GM12878 (cell line): ENCODE results near the gene SMPX. TPM values are rescaled to one million over a fixed set of nuclear protein-coding genes. Genes with fewer than 3 reads are reported as not detected.

Experiments used
- ATAC-seq: fragments of 200-7000 bp; cut with Tn5 transposase; 3 replicates; pipeline ENCODE4 v1.9.1; 2020; ENCODE audit warnings: mild to moderate bottlenecking, moderate library complexity
- BruUV-seq: library from RNA; stranded (reverse); fragments of 400-500 nt; replicated peaks from 2 replicates; lab custom pipeline; 2021; lab: Mats Ljungman, UMichigan
- CTCF ChIA-PET: fragments of 300-600 bp; sonication (Branson Sonifier 250); formaldehyde crosslinking; extraction: SDS; loops from one replicate; lab custom pipeline; 2021; ENCODE audit warnings: inconsistent platforms; lab: Yijun Ruan, JAX
- POLR2A ChIA-PET: fragments of 350-600 bp; formaldehyde crosslinking; extraction: SDS; loops from one replicate; lab custom pipeline; 2021; ENCODE audit warnings: inconsistent platforms; lab: Charles Lee
- RAD21 ChIA-PET: fragments of 300-600 bp; sonication (Branson Sonifier 250); formaldehyde crosslinking; loops from one replicate; lab custom pipeline; 2023; ENCODE audit warnings: antibody characterized with exemption; ENCODE audit not compliant: unreplicated experiment; lab: Charles Lee
- SMC1A ChIA-PET: fragments of 300-600 bp; sonication (Branson Sonifier 250); formaldehyde crosslinking; loops from one replicate; lab custom pipeline; 2023; ENCODE audit not compliant: unreplicated experiment, uncharacterized antibody; lab: Charles Lee
- DNase-seq: peaks from one replicate; pipeline ENCODE4 v3.0.0-alpha.2; 2011; ENCODE audit warnings: low read depth, low spot score
- FAIRE-seq: peaks from 3 replicates; lab custom pipeline; 2011; peaks lifted over from hg19 to GRCh38; lab: Jason Lieb, UNC
- H2AFZ ChIP-seq: 2 replicates; pipeline ENCODE4 v1.6.0; 2011; ENCODE audit warnings: low read depth, low read length, control low read depth; ENCODE audit not compliant: control insufficient read depth
- H3K27ac ChIP-seq: 2 replicates; pipeline ENCODE4 v1.5.1; 2011; ENCODE audit warnings: control low read depth; ENCODE audit not compliant: control insufficient read depth, insufficient read depth
- H3K27me3 ChIP-seq, 2 experiments: replicated peaks in 1 of 2; 2 replicates each; pipeline versions ENCODE4 v1.6.0 to v1.6.1; 2011; ENCODE audit warnings: low read length in 1 of 2; ENCODE audit not compliant: control insufficient read depth in 2 of 2, insufficient read depth in 2 of 2
- H3K36me3 ChIP-seq, 2 experiments: 2 replicates each; pipeline ENCODE4 v1.5.1; 2011; ENCODE audit warnings: low read length in 1 of 2; ENCODE audit not compliant: control insufficient read depth in 2 of 2, insufficient read depth in 2 of 2
- H3K4me1 ChIP-seq: 2 replicates; pipeline ENCODE4 v1.6.1; 2011; ENCODE audit warnings: mild to moderate bottlenecking, low read length, moderate library complexity, mixed read lengths; ENCODE audit not compliant: control insufficient read depth, insufficient read depth
- H3K4me2 ChIP-seq: 2 replicates; pipeline ENCODE4 v1.6.0; 2011; ENCODE audit warnings: control low read depth; ENCODE audit not compliant: control insufficient read depth, insufficient read depth
- H3K4me3 ChIP-seq: fragments of 200-600 bp; sonication (generic); 2 replicates; pipeline ENCODE4 v1.5.1; 2016
- H3K79me2 ChIP-seq: 2 replicates; pipeline ENCODE4 v1.6.0; 2011; ENCODE audit warnings: low read length; ENCODE audit not compliant: control insufficient read depth, insufficient read depth
- H3K9ac ChIP-seq: 2 replicates; pipeline ENCODE4 v1.8.0; 2011; ENCODE audit warnings: low read length, control low read depth, mixed read lengths; ENCODE audit not compliant: control insufficient read depth, insufficient read depth
- H3K9me3 ChIP-seq: replicated peaks from 3 replicates; pipeline ENCODE4 v1.5.1; 2011; ENCODE audit warnings: mild to moderate bottlenecking, low read length; ENCODE audit not compliant: control insufficient read depth, insufficient read depth
- H4K20me1 ChIP-seq: 2 replicates; pipeline ENCODE4 v1.6.0; 2011; ENCODE audit not compliant: control insufficient read depth, insufficient read depth
- BACH1 ChIP-seq: fragments of 450-650 bp; IDR thresholded peaks from 2 replicates; pipeline ENCODE4 v1.6.1; 2017; ENCODE audit warnings: mild to moderate bottlenecking, borderline replicate concordance
- BHLHE40 ChIP-seq, 2 experiments: fragments of 450-650 bp in 1 of 2; IDR thresholded peaks; 2 replicates each; pipeline ENCODE4 v1.6.1; 2011 to 2017; ENCODE audit warnings: low read depth in 2 of 2, borderline replicate concordance in 1 of 2, improper control_type of control experiment in 1 of 2, low read length in 1 of 2, mild to moderate bottlenecking in 1 of 2
- CBX3 ChIP-seq: fragments of 200-600 bp; sonication (generic); IDR thresholded peaks from 2 replicates; pipeline ENCODE4 v1.6.1; 2016; ENCODE audit warnings: low read depth, borderline replicate concordance
- CBX5 ChIP-seq: sonication (generic); IDR thresholded peaks from 2 replicates; pipeline ENCODE4 v1.6.1; 2016; ENCODE audit warnings: low read depth, moderate library complexity, mild to moderate bottlenecking, inconsistent platforms
- CEBPB ChIP-seq, 2 experiments: fragments of 150-350 bp in 1 of 2; IDR thresholded peaks; 2 replicates each; pipeline ENCODE4 v1.6.1; 2012 to 2014; ENCODE audit warnings: low read depth in 2 of 2, low read length in 2 of 2, borderline replicate concordance in 1 of 2, inconsistent platforms in 1 of 2
- DPF2 ChIP-seq: fragments of 450-650 bp; IDR thresholded peaks from 2 replicates; pipeline ENCODE4 v1.6.1; 2017; ENCODE audit warnings: mild to moderate bottlenecking
- ESRRA ChIP-seq: IDR thresholded peaks from 2 replicates; pipeline ENCODE4 v1.6.1; 2012; ENCODE audit warnings: mild to moderate bottlenecking, low read length, improper control_type of control experiment
- ETV6 ChIP-seq, 2 experiments: fragments of 450-650 bp in 1 of 2; IDR thresholded peaks in 1 of 2; conservative IDR thresholded peaks in 1 of 2; 2 replicates each; pipeline ENCODE4 v1.6.1; 2014; ENCODE audit warnings: antibody characterized with exemption in 1 of 2, borderline replicate concordance in 1 of 2, low read depth in 1 of 2, mild to moderate bottlenecking in 1 of 2, moderate library complexity in 1 of 2
- HDAC6 ChIP-seq: fragments of 200-600 bp; sonication (generic); IDR thresholded peaks from one replicate; pipeline ENCODE4 v1.8.0; 2017; ENCODE audit warnings: antibody characterized with exemption; ENCODE audit not compliant: unreplicated experiment
- HDGF ChIP-seq: fragments of 450-650 bp; IDR thresholded peaks from 2 replicates; pipeline ENCODE4 v1.6.1; 2016; ENCODE audit warnings: antibody characterized with exemption
- MLLT1 ChIP-seq: fragments of 450-650 bp; IDR thresholded peaks from 2 replicates; pipeline ENCODE4 v1.6.1; 2016; ENCODE audit warnings: mild to moderate bottlenecking
- NBN ChIP-seq: fragments of 450-650 bp; IDR thresholded peaks from 2 replicates; pipeline ENCODE4 v1.6.1; 2016
- NFYA ChIP-seq: IDR thresholded peaks from 2 replicates; pipeline ENCODE4 v1.6.1; 2011; ENCODE audit warnings: low read depth, mild to moderate bottlenecking, low read length, improper control_type of control experiment, borderline replicate concordance
- PBX3 ChIP-seq: IDR thresholded peaks from 2 replicates; pipeline ENCODE4 v1.6.1; 2011; ENCODE audit warnings: mild to moderate bottlenecking, low read depth, low read length, moderate library complexity; ENCODE audit not compliant: insufficient replicate concordance
- SMARCA5 ChIP-seq: fragments of 450-650 bp; IDR thresholded peaks from 2 replicates; pipeline ENCODE4 v1.6.1; 2017; ENCODE audit warnings: mild to moderate bottlenecking
- SMC3 ChIP-seq: IDR thresholded peaks from 2 replicates; pipeline ENCODE4 v1.6.1; 2011; ENCODE audit warnings: low read length, improper control_type of control experiment, borderline replicate concordance
- SREBF2 ChIP-seq: IDR thresholded peaks from 2 replicates; pipeline ENCODE4 v1.6.1; 2012; ENCODE audit warnings: mild to moderate bottlenecking, low read length
- SUZ12 ChIP-seq: fragments of 200-600 bp; sonication (generic); IDR thresholded peaks from one replicate; pipeline ENCODE4 v1.6.1; 2018; ENCODE audit warnings: antibody characterized with exemption, mild to moderate bottlenecking; ENCODE audit not compliant: unreplicated experiment
- WRNIP1 ChIP-seq: IDR thresholded peaks from 2 replicates; pipeline ENCODE4 v1.6.1; 2011; ENCODE audit warnings: low read depth, low read length, improper control_type of control experiment, borderline replicate concordance
- YBX1 ChIP-seq: fragments of 450-650 bp; IDR thresholded peaks from 2 replicates; pipeline ENCODE4 v1.6.1; 2016; ENCODE audit warnings: antibody characterized with exemption
- ZNF217 ChIP-seq: fragments of 450-650 bp; IDR thresholded peaks from 2 replicates; pipeline ENCODE4 v1.6.1; 2017; ENCODE audit warnings: antibody characterized with exemption, mild to moderate bottlenecking
- ZNF274 ChIP-seq: IDR thresholded peaks from one replicate; pipeline ENCODE4 v1.8.0; 2011; ENCODE audit not compliant: insufficient read length, insufficient read depth
- WGBS: methylation state at CpG from one replicate; pipeline ENCODE4 v1.1.6; 2016; ENCODE audit warnings: low lambda C conversion rate; ENCODE audit not compliant: insufficient replicate concordance, insufficient coverage; ENCODE audit errors: missing lambda C conversion rate; 5-methylcytosine and 5-hydroxymethylcytosine counted together
- in situ Hi-C: fragments of 300-500 bp; cut with MboI; formaldehyde crosslinking; loops from 9 replicates; pipeline ENCODE4 v1.14.3; 2018; ENCODE audit warnings: mixed read lengths
- intact Hi-C: fragments of 100-400 bp; cut with micrococcal nuclease; formaldehyde crosslinking; loops from one replicate; pipeline ENCODE4 v1.14.2; 2022; ENCODE audit not compliant: unreplicated experiment
- polyA plus RNA-seq, 11 experiments: library from polyadenylated mRNA; depleted of rRNA in 4 of 11; unstranded in 6 of 11; stranded (reverse) in 5 of 11; fragments of >200 nt; fragmentation: Nextera tagmentation in 4 of 11; fragmentation: Illumina TruSeq in 1 of 11; extraction: Ambion mirVana in 4 of 11; extraction: Trizol in 1 of 11; gene quantifications; 1 replicate in 1 of 11; 2 replicates in 10 of 11; pipeline versions ENCODE4 v1.2.1 to v1.2.3, GENCODE V29; 2011 to 2016; ENCODE audit warnings: inconsistent platforms in 2 of 11, missing spikeins in 2 of 11, low read depth in 1 of 11
- total RNA-seq, 4 experiments: library from RNA; depleted of rRNA in 3 of 4; stranded (reverse); fragments of >200 nt in 3 of 4; fragmentation: Illumina TruSeq in 1 of 4; extraction: Trizol in 1 of 4; gene quantifications; 2 replicates each; pipeline versions ENCODE4 v1.2.1 to v1.2.3, GENCODE V29; 2013 to 2021

SMPX gene
- total and polyA plus RNA-seq, 10 of the 15 experiments (the other 5 are each of a cell fraction or from before 2014, with no cell fraction given): 0.08 to 0.09 TPM; not detected in 8

GRCh38 chrX:21678048-21678612 lies 79.8 kb downstream of the SMPX start (continued):
- TF ChIP-seq HDAC6 (no peak), BACH1 (no peak), CBX3 (no peak), NFYA (no peak), SMARCA5 (no peak), WRNIP1 (no peak), HDGF (no peak)

GRCh38 chrX:21675931-21676330 lies 82.0 kb downstream of the SMPX start:
- ChIA-PET SMC1A (no interaction called here), RAD21 (no interaction called here), CTCF (no interaction called here), POLR2A (no interaction called here)
- in situ Hi-C loops: no loop called here
- no peak overlapping the region for H3K4me3 ChIP-seq
- H3K79me2 ChIP-seq: no peaks in the 10 kb centered on the region
- intact Hi-C loops: loop anchor here (10.0 kb wide), 1 partner anchor 61 kb away; no protein-coding TSS in a partner anchor
- no peak for FAIRE-seq
- no peak overlapping the region for H2AFZ ChIP-seq
- no peaks in the 10 kb centered on the region for H4K20me1 ChIP-seq
- no peak for ATAC-seq
- WGBS: 46% methylated on average over 2 of the region's 2 CpGs
- no peak overlapping the region for H3K9ac ChIP-seq
- no TSS peak for BruUV-seq
- H3K9me3 ChIP-seq: no peaks in the 10 kb centered on the region
- no peaks in the 10 kb centered on the region for H3K4me1 ChIP-seq
- no peak overlapping the region for H3K4me2 ChIP-seq
- no peaks in the 10 kb centered on the region for H3K27me3 ChIP-seq
- no peaks in the 10 kb centered on the region for H3K36me3 ChIP-seq
- no peak overlapping the region for H3K27ac ChIP-seq
- DNase-seq: no peak
- TF ChIP-seq SMC3 (no peak), SREBF2 (no peak), NBN (no peak), PBX3 (no peak), BHLHE40 (IDR thresholded peaks at IDR 0.05; ENCODE audit: borderline replicate concordance in 1 of 2, low read depth in 2 of 2, low read length in 1 of 2) (no peak), CEBPB (IDR thresholded peaks at IDR 0.05; ENCODE audit: borderline replicate concordance in 1 of 2, low read depth in 2 of 2, low read length in 2 of 2) (no peak), DPF2 (no peak), YBX1 (no peak), ESRRA (no peak), ZNF274 (no peak), CBX5 (no peak), MLLT1 (no peak), SUZ12 (no peak), ZNF217 (no peak), ETV6 (conservative IDR thresholded peaks at IDR 0.05 in 1 of 2, IDR thresholded peaks at IDR 0.05 in 1 of 2; ENCODE audit: borderline replicate concordance in 1 of 2, low read depth in 1 of 2) (no peak)
